ENCODE data around the gene R3HCC1L.

DNA sequence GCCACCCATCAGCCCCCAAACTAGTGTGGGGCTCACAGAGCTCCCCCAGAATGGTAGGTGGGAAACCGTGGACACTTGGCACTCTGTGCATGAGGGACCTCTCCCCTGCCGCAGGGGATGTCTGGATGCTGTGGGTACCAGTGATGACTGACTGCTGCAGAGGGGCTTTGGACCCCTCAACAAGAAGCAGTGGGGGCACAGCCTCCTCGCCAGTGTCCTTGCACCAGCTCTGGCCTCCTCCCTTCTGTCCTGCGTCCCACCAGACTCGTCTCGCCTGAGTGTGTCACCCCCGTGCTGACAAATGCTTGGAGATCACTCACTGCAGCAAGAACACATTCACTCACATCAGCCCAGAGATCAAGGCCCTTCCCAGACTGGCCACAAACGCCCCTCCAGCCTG is 37.3 kb upstream of the R3HCC1L start:
- TF ChIP-seq EZH2 (IDR thresholded peaks at IDR 0.05; ENCODE audit: borderline replicate concordance, insufficient read depth, low read depth, low read length, poor library complexity, severe bottlenecking) (no peak), CTCF (IDR thresholded peaks at IDR 0.05) (no peak)
